GM12872 (cell line): ENCODE results near the gene COTL1.

Experiments
- CTCF ChIP-seq: IDR thresholded peaks from 3 replicates; pipeline ENCODE4 v1.5.1; 2011; ENCODE audit warnings: low read depth, mild to moderate bottlenecking, low read length, moderate library complexity; ENCODE audit not compliant: insufficient read depth

COTL1 gene

GRCh38 chr16:84535408-84535807 is 82.5 kb downstream of the COTL1 start:
- no peak for TF ChIP-seq CTCF

GRCh38 chr16:84534815-84535214 is 83.1 kb downstream of the COTL1 start:
- no peak for TF ChIP-seq CTCF

- TF ChIP-seq CTCF = no peak
Measured at GRCh38 chr16:84532855-84533486, 84.9 kb downstream of the COTL1 start.

GRCh38 chr16:84532291-84532724 is 85.6 kb downstream of the COTL1 start:
- TF ChIP-seq CTCF = no peak

GRCh38 chr16:84531671-84532111 is 86.2 kb downstream of the COTL1 start:
- no peak for TF ChIP-seq CTCF

GRCh38 chr16:84530590-84530989 is 87.3 kb downstream of the COTL1 start:
- TF ChIP-seq CTCF = no peak

- no peak for TF ChIP-seq CTCF
Measured at GRCh38 chr16:84529607-84530006, 88.3 kb downstream of the COTL1 start.
